ENCODE data around the gene EEF2KMT.

The EEF2KMT gene

DNA sequence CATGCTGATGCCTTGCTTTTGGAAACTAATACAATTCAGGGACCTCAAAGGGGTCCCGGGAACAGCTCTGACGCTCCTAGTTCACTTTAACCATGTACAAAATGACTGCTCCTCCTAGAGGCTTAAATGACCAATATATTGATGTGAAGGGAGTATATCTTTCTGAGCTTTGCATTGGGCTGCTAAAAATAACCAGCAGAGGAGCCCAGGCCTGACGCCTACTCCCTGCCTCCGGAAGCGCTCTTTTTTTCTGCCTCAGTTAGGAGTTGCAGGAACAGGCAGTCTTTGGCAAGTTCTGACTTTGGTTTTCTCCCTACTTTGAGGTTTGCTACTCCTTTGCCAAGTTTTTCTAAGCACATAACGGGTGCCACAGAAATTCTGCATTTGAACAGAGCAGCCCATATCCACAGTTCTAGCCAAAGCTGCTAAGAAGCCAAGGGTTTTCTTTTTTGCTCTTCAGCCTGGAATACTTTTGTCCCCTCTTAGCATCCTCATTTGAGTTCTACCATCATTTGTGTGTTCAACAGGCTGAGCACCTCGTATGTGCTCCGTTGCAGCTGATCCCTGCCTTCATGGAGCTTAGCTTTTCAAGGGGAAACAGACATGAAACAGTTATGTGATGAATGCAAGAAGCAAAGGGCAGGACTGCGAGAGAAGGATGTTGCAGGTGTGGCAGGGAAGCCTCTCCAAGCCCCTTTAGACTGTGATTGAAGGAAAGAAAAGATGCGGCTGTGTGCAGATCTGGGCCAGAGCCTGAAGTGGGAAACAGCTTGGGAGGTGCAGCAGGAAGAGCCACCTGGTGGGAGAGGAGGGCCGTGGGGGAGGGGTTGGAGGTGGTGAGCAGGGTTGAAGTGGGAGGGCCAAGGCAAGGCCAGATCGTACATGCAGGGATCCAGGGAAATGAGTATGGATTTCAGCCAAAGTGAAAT is 61.1 kb downstream of the EEF2KMT start:
- no peak overlapping the region for H3K27ac ChIP-seq (ENCODE audit: low read depth, low read length, poor library complexity, severe bottlenecking)
- no peak overlapping the region for H3K4me3 ChIP-seq (ENCODE audit: low read depth, low read length, poor library complexity, severe bottlenecking)
- no peaks in the 10 kb centered on the region for H3K9me2 ChIP-seq (ENCODE audit: low read depth, low read length)
- H3K9me3 ChIP-seq (ENCODE audit: low read length) = no peaks in the 10 kb centered on the region
- TF ChIP-seq EZH2 (IDR thresholded peaks at IDR 0.05; ENCODE audit: borderline replicate concordance, low read length) = no peak
- TF ChIP-seq, protein P1, sequence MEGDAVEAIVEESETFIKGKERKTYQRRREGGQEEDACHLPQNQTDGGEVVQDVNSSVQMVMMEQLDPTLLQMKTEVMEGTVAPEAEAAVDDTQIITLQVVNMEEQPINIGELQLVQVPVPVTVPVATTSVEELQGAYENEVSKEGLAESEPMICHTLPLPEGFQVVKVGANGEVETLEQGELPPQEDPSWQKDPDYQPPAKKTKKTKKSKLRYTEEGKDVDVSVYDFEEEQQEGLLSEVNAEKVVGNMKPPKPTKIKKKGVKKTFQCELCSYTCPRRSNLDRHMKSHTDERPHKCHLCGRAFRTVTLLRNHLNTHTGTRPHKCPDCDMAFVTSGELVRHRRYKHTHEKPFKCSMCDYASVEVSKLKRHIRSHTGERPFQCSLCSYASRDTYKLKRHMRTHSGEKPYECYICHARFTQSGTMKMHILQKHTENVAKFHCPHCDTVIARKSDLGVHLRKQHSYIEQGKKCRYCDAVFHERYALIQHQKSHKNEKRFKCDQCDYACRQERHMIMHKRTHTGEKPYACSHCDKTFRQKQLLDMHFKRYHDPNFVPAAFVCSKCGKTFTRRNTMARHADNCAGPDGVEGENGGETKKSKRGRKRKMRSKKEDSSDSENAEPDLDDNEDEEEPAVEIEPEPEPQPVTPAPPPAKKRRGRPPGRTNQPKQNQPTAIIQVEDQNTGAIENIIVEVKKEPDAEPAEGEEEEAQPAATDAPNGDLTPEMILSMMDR (IDR thresholded peaks at IDR 0.05; ENCODE audit: low read length) = no peak
- H3K4me2 ChIP-seq (ENCODE audit: low read length) = peak overlapping the region; percentile 15; the same call in 1 of the 2 replicates
- no peak overlapping the region for H2AFZ ChIP-seq (ENCODE audit: low read length)
- H4K20me1 ChIP-seq (ENCODE audit: insufficient read depth, low read length) = no peaks in the 10 kb centered on the region
- H3F3A ChIP-seq (ENCODE audit: insufficient read depth, low read length) = no peaks in the 10 kb centered on the region
- H3K4me1 ChIP-seq (ENCODE audit: insufficient read depth, low read length, severe bottlenecking) = peaks cover 26% of the 10 kb centered on the region
- no peaks in the 10 kb centered on the region for H3K36me3 ChIP-seq (ENCODE audit: insufficient read depth, low read length)
- no peaks in the 10 kb centered on the region for H3K79me2 ChIP-seq (ENCODE audit: insufficient read depth, low read length)
- no peak overlapping the region for H3K9ac ChIP-seq (ENCODE audit: low read length)
- no peaks in the 10 kb centered on the region for H3K27me3 ChIP-seq (ENCODE audit: insufficient read depth, low read length)

- no peak overlapping the region for H3K9ac ChIP-seq (ENCODE audit: low read length)
- no peaks in the 10 kb centered on the region for H3K9me3 ChIP-seq (ENCODE audit: low read length)
- no peak overlapping the region for H2AFZ ChIP-seq (ENCODE audit: low read length)
- H3K4me3 ChIP-seq (ENCODE audit: low read depth, low read length, poor library complexity, severe bottlenecking) = no peak overlapping the region
- no peaks in the 10 kb centered on the region for H3K27me3 ChIP-seq (ENCODE audit: insufficient read depth, low read length)
- H3K4me2 ChIP-seq (ENCODE audit: low read length) = no peak overlapping the region
- no peaks in the 10 kb centered on the region for H3K9me2 ChIP-seq (ENCODE audit: low read depth, low read length)
- peaks cover 26% of the 10 kb centered on the region for H3K4me1 ChIP-seq (ENCODE audit: insufficient read depth, low read length, severe bottlenecking)
- no peaks in the 10 kb centered on the region for H4K20me1 ChIP-seq (ENCODE audit: insufficient read depth, low read length)
- TF ChIP-seq, protein P1 (IDR thresholded peaks at IDR 0.05; ENCODE audit: low read length) = no peak
- TF ChIP-seq EZH2 (IDR thresholded peaks at IDR 0.05; ENCODE audit: borderline replicate concordance, low read length) = no peak
- no peak overlapping the region for H3K27ac ChIP-seq (ENCODE audit: low read depth, low read length, poor library complexity, severe bottlenecking)
- H3K36me3 ChIP-seq (ENCODE audit: insufficient read depth, low read length) = no peaks in the 10 kb centered on the region
- no peaks in the 10 kb centered on the region for H3F3A ChIP-seq (ENCODE audit: insufficient read depth, low read length)
- H3K79me2 ChIP-seq (ENCODE audit: insufficient read depth, low read length) = no peaks in the 10 kb centered on the region
These were observed 61.7 kb downstream of the EEF2KMT start for GRCh38 chr16:5035909-5036227.

Data from OCI-LY1 (cell line).